WERI-Rb-1 (cell line): ENCODE data around the gene ITGA11.

Experiments
- DNase-seq: peaks from one replicate; pipeline ENCODE4 v3.0.0-alpha.2; 2020
- H3K27ac ChIP-seq: fragments of 250-450 bp; sonication (Bioruptor Pico); 2 replicates; pipeline ENCODE4 v1.5.1; 2020; ENCODE audit warnings: mild to moderate bottlenecking, moderate library complexity
- H3K27me3 ChIP-seq: fragments of 250-450 bp; sonication (Bioruptor Pico); 2 replicates; pipeline ENCODE4 v1.5.1; 2021; ENCODE audit warnings: mild to moderate bottlenecking, low read depth, moderate library complexity; ENCODE audit not compliant: insufficient read depth, severe bottlenecking
- H3K36me3 ChIP-seq: fragments of 250-450 bp; sonication (Bioruptor Pico); 2 replicates; pipeline ENCODE4 v1.5.1; 2020; ENCODE audit warnings: mild to moderate bottlenecking, moderate library complexity
- H3K4me3 ChIP-seq: 2 replicates; pipeline ENCODE4 v1.5.1; 2011; ENCODE audit warnings: low read depth, mild to moderate bottlenecking, control low read depth, low read length
- H3K9me3 ChIP-seq: fragments of 250-450 bp; sonication (Bioruptor Pico); 2 replicates; pipeline ENCODE4 v1.5.1; 2021; ENCODE audit warnings: mild to moderate bottlenecking, moderate library complexity; ENCODE audit not compliant: severe bottlenecking
- TF ChIP-seq, protein P1 (sequence below): IDR thresholded peaks from 2 replicates; pipeline ENCODE4 v1.5.1; 2011; ENCODE audit warnings: low read depth, mild to moderate bottlenecking, control low read depth, inconsistent platforms, low read length

ITGA11 gene

GRCh38 chr15:68295014-68295805 is 136.8 kb downstream of the ITGA11 start:
- H3K4me3 ChIP-seq: no peak overlapping the region
- no peak for DNase-seq
- peaks cover 21% of the 10 kb centered on the region for H3K36me3 ChIP-seq
- H3K27me3 ChIP-seq: no peaks in the 10 kb centered on the region
- TF ChIP-seq, protein P1, sequence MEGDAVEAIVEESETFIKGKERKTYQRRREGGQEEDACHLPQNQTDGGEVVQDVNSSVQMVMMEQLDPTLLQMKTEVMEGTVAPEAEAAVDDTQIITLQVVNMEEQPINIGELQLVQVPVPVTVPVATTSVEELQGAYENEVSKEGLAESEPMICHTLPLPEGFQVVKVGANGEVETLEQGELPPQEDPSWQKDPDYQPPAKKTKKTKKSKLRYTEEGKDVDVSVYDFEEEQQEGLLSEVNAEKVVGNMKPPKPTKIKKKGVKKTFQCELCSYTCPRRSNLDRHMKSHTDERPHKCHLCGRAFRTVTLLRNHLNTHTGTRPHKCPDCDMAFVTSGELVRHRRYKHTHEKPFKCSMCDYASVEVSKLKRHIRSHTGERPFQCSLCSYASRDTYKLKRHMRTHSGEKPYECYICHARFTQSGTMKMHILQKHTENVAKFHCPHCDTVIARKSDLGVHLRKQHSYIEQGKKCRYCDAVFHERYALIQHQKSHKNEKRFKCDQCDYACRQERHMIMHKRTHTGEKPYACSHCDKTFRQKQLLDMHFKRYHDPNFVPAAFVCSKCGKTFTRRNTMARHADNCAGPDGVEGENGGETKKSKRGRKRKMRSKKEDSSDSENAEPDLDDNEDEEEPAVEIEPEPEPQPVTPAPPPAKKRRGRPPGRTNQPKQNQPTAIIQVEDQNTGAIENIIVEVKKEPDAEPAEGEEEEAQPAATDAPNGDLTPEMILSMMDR: no peak
- H3K27ac ChIP-seq: no peak overlapping the region
- H3K9me3 ChIP-seq: no peaks in the 10 kb centered on the region

DNA sequence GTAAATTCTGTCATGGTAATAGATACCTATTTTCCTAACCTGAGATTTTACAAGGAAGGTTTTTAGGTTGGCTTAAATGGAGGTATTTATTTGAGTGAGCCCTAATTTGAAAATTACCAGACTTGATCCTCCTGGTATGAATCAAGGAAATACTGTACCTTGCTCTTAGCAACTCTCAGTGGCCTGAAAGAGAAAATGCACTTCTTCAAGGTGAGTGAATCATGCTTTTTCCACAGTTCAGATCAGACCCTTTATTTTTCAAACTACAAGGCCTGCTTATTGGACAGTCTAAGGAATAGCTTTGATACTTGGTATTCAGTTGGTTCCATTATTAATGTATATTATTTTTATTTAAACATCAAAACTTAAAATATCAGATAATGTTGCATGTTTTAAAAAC is 139.0 kb downstream of the ITGA11 start:
- peaks cover 36% of the 10 kb centered on the region for H3K36me3 ChIP-seq
- no peak overlapping the region for H3K4me3 ChIP-seq
- TF ChIP-seq, protein P1: no peak

GRCh38 chr15:68292157-68292781 is 139.7 kb downstream of the ITGA11 start:
- TF ChIP-seq, protein P1: no peak
- no peak overlapping the region for H3K4me3 ChIP-seq
- H3K36me3 ChIP-seq: peaks cover 36% of the 10 kb centered on the region
- no peak overlapping the region for H3K27ac ChIP-seq
- H3K9me3 ChIP-seq: no peaks in the 10 kb centered on the region
- H3K27me3 ChIP-seq: no peaks in the 10 kb centered on the region
- DNase-seq: no peak

More for the DNA sequence above, 139.0 kb downstream of the ITGA11 start:
- Histone ChIP-seq H3K27ac (no peak overlapping the region), H3K9me3 (no peaks in the 10 kb centered on the region), H3K27me3 (no peaks in the 10 kb centered on the region)
- no peak for DNase-seq

DNA sequence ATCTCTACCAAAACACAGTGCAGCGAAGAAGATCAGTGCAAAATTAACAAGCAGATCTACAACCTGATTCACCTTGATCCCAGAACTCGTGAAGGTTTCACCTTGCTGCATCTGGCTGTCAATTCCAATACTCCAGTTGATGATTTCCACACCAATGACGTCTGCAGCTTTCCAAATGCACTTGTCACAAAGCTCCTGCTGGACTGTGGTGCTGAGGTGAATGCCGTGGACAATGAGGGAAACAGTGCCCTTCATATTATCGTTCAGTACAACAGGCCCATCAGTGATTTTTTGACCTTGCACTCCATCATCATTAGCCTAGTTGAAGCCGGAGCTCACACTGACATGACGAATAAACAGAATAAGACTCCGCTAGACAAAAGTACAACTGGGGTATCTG is 141.2 kb downstream of the ITGA11 start:
- no peak for DNase-seq
- Histone ChIP-seq H3K4me3 (no peak overlapping the region), H3K36me3 (peaks cover 39% of the 10 kb centered on the region), H3K9me3 (no peaks in the 10 kb centered on the region), H3K27me3 (no peaks in the 10 kb centered on the region), H3K27ac (no peak overlapping the region)
- TF ChIP-seq, protein P1: no peak

DNA sequence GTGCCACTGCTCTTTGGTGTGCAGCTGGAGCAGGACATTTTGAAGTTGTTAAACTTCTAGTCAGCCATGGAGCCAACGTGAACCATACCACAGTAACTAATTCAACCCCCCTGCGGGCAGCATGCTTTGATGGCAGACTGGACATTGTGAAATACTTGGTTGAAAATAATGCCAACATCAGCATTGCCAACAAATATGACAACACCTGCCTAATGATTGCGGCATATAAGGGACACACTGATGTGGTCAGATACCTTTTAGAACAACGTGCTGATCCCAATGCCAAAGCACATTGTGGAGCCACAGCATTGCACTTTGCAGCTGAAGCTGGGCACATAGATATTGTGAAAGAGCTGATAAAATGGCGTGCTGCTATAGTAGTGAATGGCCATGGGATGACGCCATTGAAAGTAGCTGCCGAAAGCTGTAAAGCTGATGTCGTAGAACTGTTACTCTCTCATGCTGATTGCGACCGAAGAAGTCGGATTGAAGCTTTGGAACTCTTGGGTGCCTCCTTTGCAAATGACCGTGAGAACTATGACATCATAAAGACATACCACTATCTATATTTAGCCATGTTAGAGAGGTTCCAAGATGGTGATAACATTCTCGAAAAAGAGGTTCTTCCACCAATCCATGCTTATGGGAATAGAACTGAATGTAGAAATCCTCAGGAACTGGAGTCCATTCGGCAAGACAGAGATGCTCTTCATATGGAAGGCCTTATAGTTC is 142.2 kb downstream of the ITGA11 start:
- Histone ChIP-seq H3K27me3 (no peaks in the 10 kb centered on the region), H3K9me3 (no peaks in the 10 kb centered on the region), H3K36me3 (peaks cover 46% of the 10 kb centered on the region), H3K4me3 (no peak overlapping the region), H3K27ac (no peak overlapping the region)
- no peak for DNase-seq
- TF ChIP-seq, protein P1: no peak
